ENCODE results near the gene CHN1. TPM values are rescaled to one million over a fixed set of nuclear protein-coding genes. Genes with fewer than 3 reads are reported as not detected.

The CHN1 gene
- total RNA-seq, 1 donor from 2014 or later, result 1.7 TPM

GRCh38 chr2:174974131-174974530 lies 31.1 kb downstream of the CHN1 start:
- intact Hi-C loops (cut with micrococcal nuclease), result loop anchor here (5.0 kb wide), 1 partner anchor 1578 kb away; no protein-coding TSS in a partner anchor

GRCh38 chr2:174972924-174973323 lies 32.3 kb downstream of the CHN1 start:
- intact Hi-C loops (cut with micrococcal nuclease), result loop anchor here (5.0 kb wide), 1 partner anchor 1579 kb away; no protein-coding TSS in a partner anchor

GRCh38 chr2:174971868-174972781 lies 33.1 kb downstream of the CHN1 start:
- intact Hi-C loops (cut with micrococcal nuclease), result loop anchor here (5.0 kb wide), 1 partner anchor 1580 kb away; no protein-coding TSS in a partner anchor

- intact Hi-C loops (cut with micrococcal nuclease), result loop anchor here (5.0 kb wide), 1 partner anchor 1582 kb away; no protein-coding TSS in a partner anchor
These were observed 35.1 kb downstream of the CHN1 start for GRCh38 chr2:174970092-174970491.

DNA sequence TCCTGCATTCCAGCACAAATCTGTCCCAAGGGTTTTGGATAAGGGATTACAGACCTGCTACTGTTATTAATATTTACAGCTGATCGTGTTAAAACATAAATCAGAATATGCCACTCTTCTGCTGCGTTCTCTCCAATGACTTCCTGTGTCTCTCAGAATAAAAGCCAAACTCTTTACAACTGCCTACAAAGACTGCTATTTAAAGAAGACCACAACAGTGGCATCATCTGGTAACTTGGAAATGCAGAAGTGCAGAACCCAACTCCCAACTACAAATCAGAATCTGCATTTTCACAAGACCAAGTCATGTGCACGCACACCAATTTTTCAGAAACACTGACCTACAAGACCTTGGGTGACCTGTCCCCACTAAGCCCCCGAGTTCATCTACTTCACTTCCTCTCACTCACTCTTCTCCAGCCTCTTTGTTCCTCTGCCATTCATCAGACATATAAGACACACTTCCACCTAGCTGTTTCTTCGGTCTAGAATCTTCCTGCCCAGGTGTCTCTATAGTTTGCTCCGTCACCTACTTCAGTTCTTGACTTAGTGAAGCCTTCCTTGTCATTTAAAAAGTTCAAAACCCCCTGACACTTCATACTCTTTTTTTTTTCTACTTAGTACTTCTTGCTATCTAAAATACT lies 36.0 kb downstream of the CHN1 start:
- intact Hi-C loops (cut with micrococcal nuclease), result no loop called here

GRCh38 chr2:174967691-174968260 lies 37.4 kb downstream of the CHN1 start:
- intact Hi-C loops (cut with micrococcal nuclease), result no loop called here

DNA sequence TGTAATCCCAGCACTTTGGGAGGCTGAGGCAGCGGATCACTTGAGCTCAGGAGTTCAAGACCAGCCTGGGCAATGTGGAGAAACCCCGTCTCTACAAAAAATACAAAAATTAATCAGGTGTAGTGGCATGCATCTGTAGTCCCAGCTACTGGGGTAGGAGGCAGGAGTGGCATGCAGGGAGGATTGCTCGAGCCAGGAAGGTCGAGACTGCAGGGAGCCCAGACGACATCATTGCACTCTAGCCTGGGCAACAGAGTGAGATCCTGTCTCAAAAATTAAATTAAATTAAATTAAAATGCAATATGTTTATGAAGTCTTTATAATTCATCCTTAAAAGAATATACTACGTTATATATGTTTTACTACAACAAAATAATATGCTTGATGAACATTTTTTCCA lies 38.1 kb downstream of the CHN1 start:
- intact Hi-C loops (cut with micrococcal nuclease), result no loop called here

DNA sequence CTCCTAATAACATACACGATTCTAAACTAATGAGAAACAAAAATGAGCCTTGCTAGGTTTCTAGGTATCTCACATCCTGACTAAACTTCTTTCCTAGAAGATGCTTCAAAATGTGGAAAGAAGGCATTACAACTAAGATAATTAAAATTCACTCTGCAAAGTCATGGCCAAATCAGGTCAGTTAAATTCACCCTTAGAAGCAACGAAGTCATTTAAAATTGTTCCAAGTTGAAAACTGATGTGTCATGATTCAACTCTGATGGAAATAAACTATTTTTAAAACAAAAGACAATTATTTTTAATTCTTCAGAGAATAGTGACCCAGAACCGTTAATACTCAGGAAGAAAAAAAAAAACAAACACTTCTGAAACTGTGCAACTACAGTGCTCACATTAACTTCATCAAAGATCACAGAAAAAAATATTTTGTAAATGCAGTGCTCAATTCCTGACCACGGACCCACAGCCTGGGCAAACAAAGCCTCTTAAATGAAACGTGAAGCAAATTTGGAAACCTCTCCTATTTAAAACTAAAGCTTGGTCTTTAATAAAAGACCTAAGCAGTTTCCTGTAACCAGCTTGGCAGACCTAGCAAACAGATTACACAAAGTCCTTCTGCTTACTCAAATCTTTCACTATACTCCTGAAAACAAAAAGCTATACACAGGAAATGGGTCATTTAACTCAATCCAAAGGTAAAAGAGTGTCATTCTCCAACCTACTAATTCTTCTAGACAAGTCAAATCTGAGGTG lies 39.0 kb downstream of the CHN1 start:
- intact Hi-C loops (cut with micrococcal nuclease), result no loop called here

GRCh38 chr2:174965551-174965950 lies 39.6 kb downstream of the CHN1 start:
- intact Hi-C loops (cut with micrococcal nuclease), result no loop called here

DNA sequence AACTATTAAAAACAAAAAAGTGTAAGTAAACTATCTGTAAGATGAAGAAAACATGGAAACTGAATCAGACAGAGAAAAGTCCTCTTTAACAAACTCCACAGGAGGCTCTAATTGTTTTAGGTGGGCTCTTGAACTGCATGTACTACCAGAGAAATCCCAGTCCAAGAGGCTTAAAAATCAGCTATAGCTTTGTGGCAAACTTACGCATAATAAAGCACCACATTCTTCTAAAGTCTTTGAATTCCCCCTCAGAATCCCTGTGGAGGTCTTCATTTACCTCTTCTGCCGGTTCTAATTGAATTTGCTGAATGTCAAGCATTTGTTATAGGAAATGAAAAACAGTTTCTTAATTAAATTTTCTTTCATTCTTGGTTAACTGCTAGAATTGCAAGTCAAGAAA lies 40.8 kb downstream of the CHN1 start:
- intact Hi-C loops (cut with micrococcal nuclease), result no loop called here

- intact Hi-C loops (cut with micrococcal nuclease), result no loop called here
These were observed 41.5 kb downstream of the CHN1 start for GRCh38 chr2:174963437-174964400.

DNA sequence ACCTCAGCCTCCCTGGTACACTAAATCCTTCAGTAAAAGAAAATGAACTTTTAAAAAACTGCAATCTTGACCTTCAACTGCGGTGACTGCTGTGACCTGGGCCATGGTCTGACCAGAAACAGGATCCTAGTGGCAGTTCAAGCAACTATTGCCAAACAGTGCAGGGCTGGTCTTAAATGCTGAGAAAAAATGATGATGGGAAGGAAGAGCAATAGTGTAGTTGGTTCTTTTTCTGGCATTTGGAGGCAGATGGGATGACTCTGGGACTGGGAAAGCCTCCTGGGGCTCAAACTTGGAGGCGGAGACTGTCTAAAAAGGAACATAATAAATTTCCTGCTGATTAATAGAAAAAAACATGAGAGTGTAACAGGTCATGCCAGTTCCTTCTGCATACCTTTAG lies 45.4 kb downstream of the CHN1 start:
- intact Hi-C loops (cut with micrococcal nuclease), result no loop called here

- intact Hi-C loops (cut with micrococcal nuclease), result no loop called here
These were observed 48.1 kb downstream of the CHN1 start for GRCh38 chr2:174957050-174957449.

- intact Hi-C loops (cut with micrococcal nuclease), result no loop called here
These were observed 52.6 kb downstream of the CHN1 start for GRCh38 chr2:174952607-174953006.

- intact Hi-C loops (cut with micrococcal nuclease), result no loop called here
These were observed 53.4 kb downstream of the CHN1 start for GRCh38 chr2:174951745-174952144.

DNA sequence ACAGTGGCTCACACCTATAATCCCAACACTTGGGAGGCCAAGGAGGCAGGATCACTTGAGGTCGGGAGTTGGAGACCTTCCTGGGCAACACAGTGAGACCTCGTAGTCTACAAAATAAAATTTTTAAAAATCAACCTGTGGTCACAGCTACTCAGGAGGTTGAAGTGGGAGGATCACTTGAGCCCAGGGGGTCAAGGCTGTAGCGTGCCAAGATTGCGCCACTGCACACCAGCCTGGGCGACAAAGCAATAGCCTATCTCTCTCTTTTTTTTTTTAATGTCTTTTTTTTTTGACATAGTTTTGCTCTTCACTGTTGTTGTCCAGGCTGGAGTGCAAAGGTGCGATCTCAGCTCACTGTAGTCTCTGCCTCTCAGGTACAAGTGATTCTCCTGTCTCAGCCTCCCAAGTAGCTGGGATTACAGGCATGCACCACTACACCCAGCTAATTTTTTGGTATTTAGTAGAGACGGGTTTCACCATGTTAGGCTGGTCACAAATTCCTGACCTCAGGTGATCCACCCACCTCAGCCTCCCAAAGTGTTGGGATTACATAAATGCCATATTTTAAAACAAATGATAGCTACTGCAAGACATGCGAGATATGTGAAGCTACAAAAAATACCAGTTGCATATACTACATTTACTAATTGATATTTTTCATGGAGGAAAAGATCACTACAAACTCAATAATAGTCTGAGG lies 55.0 kb downstream of the CHN1 start:
- intact Hi-C loops (cut with micrococcal nuclease), result no loop called here

DNA sequence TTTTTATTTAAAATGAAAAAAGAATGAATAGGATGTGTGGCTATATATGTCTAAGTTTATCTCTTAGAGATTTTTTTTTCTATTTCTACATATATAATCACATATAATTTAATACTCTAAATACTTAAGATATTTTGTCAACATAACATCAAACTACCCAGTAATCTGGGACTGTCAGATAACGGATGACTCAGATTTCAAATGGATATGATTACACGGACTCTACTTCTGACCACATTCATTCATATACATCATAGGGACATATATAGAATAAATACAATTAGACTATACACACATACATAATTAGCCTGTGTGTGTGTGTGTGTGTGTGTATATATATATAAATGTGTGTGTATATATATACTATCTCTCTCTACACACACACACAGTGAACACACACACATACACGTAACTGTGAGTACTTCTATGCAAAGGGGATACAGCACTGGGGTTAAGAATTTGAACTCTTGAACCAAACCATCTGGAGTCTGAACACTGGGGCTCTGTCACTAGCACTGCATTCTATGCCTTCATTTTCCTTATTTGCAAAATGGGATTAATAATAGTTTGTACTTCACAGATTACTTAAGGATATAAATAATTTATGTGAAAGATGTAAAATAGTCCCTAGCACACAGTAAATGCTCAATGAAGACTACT lies 59.5 kb downstream of the CHN1 start:
- intact Hi-C loops (cut with micrococcal nuclease), result no loop called here

DNA sequence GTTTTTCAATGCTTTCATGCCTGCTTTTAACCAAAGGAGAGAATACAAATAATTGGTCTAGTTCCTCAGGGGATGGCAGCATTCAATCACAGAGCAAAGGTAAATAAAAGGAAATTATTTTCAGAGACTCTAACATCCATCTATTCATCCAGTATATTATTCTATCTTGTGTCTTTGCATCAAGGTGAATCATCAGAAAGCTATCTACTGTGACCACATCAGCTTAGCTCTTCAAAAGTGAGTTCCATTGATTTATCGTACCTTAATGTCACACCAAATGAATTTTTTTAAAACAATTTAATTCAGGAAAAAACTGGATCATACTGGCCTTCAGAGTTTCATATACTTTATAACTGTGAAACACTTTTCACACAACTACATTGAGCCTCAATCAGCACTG lies 66.1 kb downstream of the CHN1 start:
- intact Hi-C loops (cut with micrococcal nuclease), result no loop called here

- intact Hi-C loops (cut with micrococcal nuclease), result no loop called here
These were observed 73.5 kb downstream of the CHN1 start for GRCh38 chr2:174931724-174932123.
